Keratinocyte (primary cell): Measurements from ENCODE around the gene HECTD2. TPM values are rescaled to one million over a fixed set of nuclear protein-coding genes. Genes with fewer than 3 reads are reported as not detected.

Experiments
- DNase-seq: peaks from one replicate; pipeline ENCODE4 v3.0.0-alpha.2; 2011; ENCODE audit warnings: low read depth, missing footprints, low spot score
- FAIRE-seq: peaks from 2 replicates; lab custom pipeline; 2011; peaks lifted over from hg19 to GRCh38; lab: Jason Lieb, UNC
- H2AFZ ChIP-seq: 2 replicates; pipeline ENCODE4 v1.6.0; 2012; ENCODE audit warnings: low read length, control low read depth, inconsistent platforms; ENCODE audit not compliant: control insufficient read depth
- H3K27ac ChIP-seq: 2 replicates; pipeline ENCODE4 v1.5.1; 2011; ENCODE audit warnings: low read length; ENCODE audit not compliant: control insufficient read depth, insufficient read depth
- H3K27me3 ChIP-seq: 3 replicates; pipeline ENCODE4 v1.6.0; 2011; ENCODE audit warnings: low read length; ENCODE audit not compliant: control insufficient read depth, insufficient read depth; ENCODE audit errors: extremely low read depth
- H3K36me3 ChIP-seq, 2 experiments: 2 replicates in 1 of 2; 3 replicates in 1 of 2; pipeline ENCODE4 v1.5.1; 2011; ENCODE audit warnings: low read length in 2 of 2, mild to moderate bottlenecking in 1 of 2; ENCODE audit not compliant: control insufficient read depth in 2 of 2, insufficient read depth in 2 of 2; ENCODE audit errors: extremely low read depth in 1 of 2
- H3K4me1 ChIP-seq: 3 replicates; pipeline ENCODE4 v1.5.1; 2011; ENCODE audit warnings: low read length; ENCODE audit not compliant: control insufficient read depth, insufficient read depth; ENCODE audit errors: extremely low read depth
- H3K4me2 ChIP-seq: 3 replicates; pipeline ENCODE4 v1.6.0; 2011; ENCODE audit warnings: low read depth, low read length; ENCODE audit not compliant: control insufficient read depth, insufficient read depth; ENCODE audit errors: extremely low read depth
- H3K4me3 ChIP-seq, 3 experiments: fragments of 200-600 bp in 1 of 3; sonication (generic) in 1 of 3; 2 replicates in 2 of 3; 3 replicates in 1 of 3; pipeline ENCODE4 v1.5.1; 2011 to 2016; ENCODE audit warnings: low read length in 3 of 3, mild to moderate bottlenecking in 3 of 3, control low read depth in 2 of 3, inconsistent platforms in 1 of 3, low read depth in 1 of 3, mixed read lengths in 1 of 3, mixed run types in 1 of 3, moderate library complexity in 1 of 3; ENCODE audit not compliant: control insufficient read depth in 2 of 3, insufficient read depth in 2 of 3; ENCODE audit errors: extremely low read depth in 1 of 3
- H3K79me2 ChIP-seq: 2 replicates; pipeline ENCODE4 v1.6.0; 2012; ENCODE audit warnings: low read length; ENCODE audit not compliant: control insufficient read depth, insufficient read depth
- H3K9ac ChIP-seq: 3 replicates; pipeline ENCODE4 v1.6.0; 2011; ENCODE audit warnings: low read length; ENCODE audit not compliant: control insufficient read depth, insufficient read depth; ENCODE audit errors: extremely low read depth
- H3K9me1 ChIP-seq: 3 replicates; pipeline ENCODE4 v1.6.0; 2011; ENCODE audit warnings: low read length; ENCODE audit not compliant: control insufficient read depth, insufficient read depth; ENCODE audit errors: extremely low read depth
- H3K9me3 ChIP-seq: 2 replicates; pipeline ENCODE4 v1.5.1; 2012; ENCODE audit warnings: low read depth, low read length; ENCODE audit not compliant: control insufficient read depth
- H4K20me1 ChIP-seq: 3 replicates; pipeline ENCODE4 v1.6.0; 2011; ENCODE audit warnings: low read length; ENCODE audit not compliant: control insufficient read depth, insufficient read depth; ENCODE audit errors: extremely low read depth
- CTCF ChIP-seq, 3 experiments: IDR thresholded peaks in 1 of 3; conservative IDR thresholded peaks in 1 of 3; optimal IDR thresholded peaks in 1 of 3; 2 replicates in 2 of 3; 3 replicates in 1 of 3; pipeline versions ENCODE3 to v1.5.1; 2011; ENCODE audit warnings: low read length in 3 of 3, mild to moderate bottlenecking in 3 of 3, moderate library complexity in 2 of 3, control low read depth in 1 of 3, inconsistent platforms in 1 of 3; ENCODE audit not compliant: insufficient read depth in 2 of 3; ENCODE audit errors: extremely low read depth in 1 of 3
- EZH2 ChIP-seq: IDR thresholded peaks from one replicate; pipeline ENCODE4 v1.6.1; 2012; ENCODE audit warnings: inconsistent platforms, mild to moderate bottlenecking, low read length, moderate library complexity
- dilution Hi-C: fragments of 300-500 bp; cut with MboI; formaldehyde crosslinking; loops from one replicate; pipeline ENCODE4 v1.7.0; 2020; ENCODE audit warnings: low sequenced_read_pairs; ENCODE audit not compliant: extremely low pct_ligation_motif_present
- polyA plus RNA-seq, 5 experiments: library from polyadenylated mRNA; depleted of rRNA in 3 of 5; stranded (reverse) in 3 of 5; stranded (forward) in 1 of 5; unstranded in 1 of 5; fragments of >200 nt; gene quantifications; 1 replicate in 1 of 5; 2 replicates in 3 of 5; 3 replicates in 1 of 5; pipeline versions ENCODE4 v1.2.1 to v1.2.3, GENCODE V29; 2011 to 2012; ENCODE audit warnings: missing spikeins in 2 of 5, low read depth in 1 of 5, low replicate concordance in 1 of 5

The HECTD2 gene
- polyA plus RNA-seq, 1 donor (not counting 4 experiments of a cell fraction or from before 2014, with no cell fraction given) = 2.2 TPM

DNA sequence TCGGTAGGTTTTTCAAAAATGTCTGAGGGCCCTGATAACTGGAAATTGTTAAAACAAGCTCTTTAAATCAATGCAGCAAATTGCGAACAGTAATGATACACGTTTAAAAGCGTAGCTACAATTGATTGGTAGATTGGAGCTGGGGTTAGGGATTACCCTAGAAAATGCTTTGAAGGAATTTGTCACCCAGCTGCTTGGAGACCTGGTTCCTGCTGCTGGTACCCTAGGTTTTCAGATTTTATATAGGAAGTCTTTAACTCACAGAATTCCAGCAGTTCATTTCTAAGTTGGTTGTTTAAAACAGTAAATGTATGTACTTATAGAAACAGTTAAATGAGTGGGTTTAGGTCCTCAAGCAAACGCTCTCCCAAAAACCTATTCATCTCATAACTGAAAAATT is 1.5 kb downstream of the HECTD2 start:
- Histone ChIP-seq H3K9ac (no peak overlapping the region), H3K4me1 (peaks cover 7% of the 10 kb centered on the region), H4K20me1 (no peaks in the 10 kb centered on the region), H3K9me3 (no peaks in the 10 kb centered on the region), H3K79me2 (no peaks in the 10 kb centered on the region), H3K36me3 (no peaks in the 10 kb centered on the region), H3K27ac (no peak overlapping the region), H3K4me3 (no peak overlapping the region), H3K9me1 (no peaks in the 10 kb centered on the region), H2AFZ (no peak overlapping the region), H3K27me3 (no peaks in the 10 kb centered on the region), H3K4me2 (peak overlapping the region; percentile 80)
- DNase-seq (no peak), FAIRE-seq (no peak)
- no peak for TF ChIP-seq CTCF (optimal IDR thresholded peaks at IDR 0.05 in 1 of 3, IDR thresholded peaks at IDR 0.05 in 1 of 3, conservative IDR thresholded peaks at IDR 0.05 in 1 of 3; ENCODE audit: extremely low read depth in 1 of 3, insufficient read depth in 2 of 3, low read length in 3 of 3)
- dilution Hi-C loops = no loop called here

- no peak for FAIRE-seq
- DNase-seq = no peak
- H4K20me1 ChIP-seq = no peaks in the 10 kb centered on the region
- H3K79me2 ChIP-seq = no peaks in the 10 kb centered on the region
- H3K4me3 ChIP-seq = no peak overlapping the region
- no peak overlapping the region for H3K9ac ChIP-seq
- no peaks in the 10 kb centered on the region for H3K9me3 ChIP-seq
- dilution Hi-C loops = no loop called here
- no peaks in the 10 kb centered on the region for H3K9me1 ChIP-seq
- no peak overlapping the region for H2AFZ ChIP-seq
- peaks cover 7% of the 10 kb centered on the region for H3K4me1 ChIP-seq
- no peak overlapping the region for H3K4me2 ChIP-seq
- no peaks in the 10 kb centered on the region for H3K36me3 ChIP-seq
- TF ChIP-seq CTCF (optimal IDR thresholded peaks at IDR 0.05 in 1 of 3, IDR thresholded peaks at IDR 0.05 in 1 of 3, conservative IDR thresholded peaks at IDR 0.05 in 1 of 3; ENCODE audit: extremely low read depth in 1 of 3, insufficient read depth in 2 of 3, low read length in 3 of 3) (no peak), EZH2 (no peak)
- H3K27ac ChIP-seq = no peak overlapping the region
- no peaks in the 10 kb centered on the region for H3K27me3 ChIP-seq
These were observed 2.4 kb downstream of the HECTD2 start for GRCh38 chr10:91412354-91413087.
